Liver (tissue), 9 donors: ENCODE results near the gene PTGS2. TPM values are rescaled to one million over a fixed set of nuclear protein-coding genes. Genes with fewer than 3 reads are reported as not detected.

Experiments
- DNase-seq: peaks from one replicate; pipeline ENCODE4 v3.0.0-alpha.2; 2017; ENCODE audit warnings: low spot score
- H3K27ac ChIP-seq, 2 donors: one replicate each; pipeline ENCODE4 v1.7.0; 2013; ENCODE audit warnings: inconsistent platforms in 2 of 2, low read length in 2 of 2, control low read depth in 1 of 2, low read depth in 1 of 2, mild to moderate bottlenecking in 1 of 2
- H3K27me3 ChIP-seq, 4 donors: one replicate each; pipeline versions ENCODE4 v1.6.1 to v1.7.0; 2013; ENCODE audit warnings: low read length in 3 of 4, inconsistent platforms in 1 of 4, mild to moderate bottlenecking in 1 of 4, moderate library complexity in 1 of 4; ENCODE audit not compliant: control insufficient read depth in 4 of 4, insufficient read depth in 4 of 4
- H3K36me3 ChIP-seq, 4 donors: one replicate each; pipeline versions ENCODE4 v1.6.1 to v1.7.0; 2013; ENCODE audit warnings: low read length in 3 of 4, mild to moderate bottlenecking in 3 of 4, low read depth in 1 of 4, moderate library complexity in 1 of 4; ENCODE audit not compliant: control insufficient read depth in 4 of 4, insufficient read depth in 3 of 4
- H3K4me1 ChIP-seq, 4 donors: one replicate each; pipeline versions ENCODE4 v1.6.1 to v1.7.0; 2013; ENCODE audit warnings: low read length in 3 of 4, mild to moderate bottlenecking in 3 of 4, moderate library complexity in 1 of 4; ENCODE audit not compliant: control insufficient read depth in 4 of 4, insufficient read depth in 4 of 4
- H3K4me3 ChIP-seq, 3 donors: one replicate each; pipeline versions ENCODE4 v1.6.1 to v1.7.0; 2013; ENCODE audit warnings: low read length in 3 of 3, control low read depth in 1 of 3, low read depth in 1 of 3, mild to moderate bottlenecking in 1 of 3
- H3K9ac ChIP-seq, 2 donors: one replicate each; pipeline ENCODE4 v1.7.0; 2013; ENCODE audit warnings: low read length in 2 of 2, mild to moderate bottlenecking in 2 of 2, moderate library complexity in 2 of 2, control low read depth in 1 of 2, low read depth in 1 of 2
- H3K9me3 ChIP-seq, 4 donors: one replicate each; pipeline versions ENCODE4 v1.6.1 to v1.7.0; 2013; ENCODE audit warnings: low read length in 3 of 4; ENCODE audit not compliant: control insufficient read depth in 4 of 4
- ATF3 ChIP-seq: IDR thresholded peaks from 2 replicates; pipeline ENCODE4 v1.6.1; 2016; ENCODE audit warnings: antibody characterized with exemption
- CTCF ChIP-seq: fragments of 150-350 bp; IDR thresholded peaks from 2 replicates; pipeline ENCODE4 v1.5.1; 2017; ENCODE audit warnings: improper control_type of control experiment, low read depth, low read length; ENCODE audit not compliant: missing input control
- EGR1 ChIP-seq, 2 donors: IDR thresholded peaks; 2 replicates each; pipeline ENCODE4 v1.6.1; 2016 to 2018; ENCODE audit warnings: antibody characterized with exemption in 2 of 2, low read depth in 2 of 2
- FOXA1 ChIP-seq: IDR thresholded peaks from 2 replicates; pipeline ENCODE4 v1.6.1; 2016; ENCODE audit warnings: antibody characterized with exemption
- GABPA ChIP-seq, 2 donors: IDR thresholded peaks in 1 of 2; conservative IDR thresholded peaks in 1 of 2; 2 replicates each; pipeline ENCODE4 v1.6.1; 2016; ENCODE audit warnings: antibody characterized with exemption in 2 of 2, mild to moderate bottlenecking in 1 of 2, moderate library complexity in 1 of 2
- HNF4A ChIP-seq, 2 donors: conservative IDR thresholded peaks; 2 replicates each; pipeline ENCODE4 v1.6.1; 2016; ENCODE audit warnings: antibody characterized with exemption in 2 of 2, mild to moderate bottlenecking in 2 of 2
- HNF4G ChIP-seq: IDR thresholded peaks from 2 replicates; pipeline ENCODE4 v1.6.1; 2016; ENCODE audit warnings: antibody characterized with exemption
- JUND ChIP-seq, 2 donors: IDR thresholded peaks; 2 replicates each; pipeline ENCODE4 v1.6.1; 2016; ENCODE audit warnings: antibody characterized with exemption in 2 of 2
- MAX ChIP-seq: IDR thresholded peaks from 2 replicates; pipeline ENCODE4 v1.6.1; 2016; ENCODE audit warnings: antibody characterized with exemption
- NR2F2 ChIP-seq: IDR thresholded peaks from 2 replicates; pipeline ENCODE4 v1.6.1; 2016; ENCODE audit warnings: antibody characterized with exemption
- RAD21 ChIP-seq, 2 donors: IDR thresholded peaks; 2 replicates each; pipeline ENCODE4 v1.6.1; 2016; ENCODE audit warnings: antibody characterized with exemption in 2 of 2, mild to moderate bottlenecking in 2 of 2
- RXRA ChIP-seq, 2 donors: IDR thresholded peaks; 2 replicates each; pipeline ENCODE4 v1.6.1; 2017 to 2018; ENCODE audit warnings: antibody characterized with exemption in 2 of 2, mild to moderate bottlenecking in 1 of 2
- SP1 ChIP-seq: IDR thresholded peaks from 2 replicates; pipeline ENCODE4 v1.6.1; 2018; ENCODE audit warnings: antibody characterized with exemption, mild to moderate bottlenecking
- TAF1 ChIP-seq: conservative IDR thresholded peaks from 2 replicates; pipeline ENCODE4 v1.6.1; 2016; ENCODE audit warnings: antibody characterized with exemption, mild to moderate bottlenecking
- YY1 ChIP-seq: IDR thresholded peaks from 2 replicates; pipeline ENCODE4 v1.6.1; 2016; ENCODE audit warnings: antibody characterized with exemption, mild to moderate bottlenecking
- ZBTB33 ChIP-seq: IDR thresholded peaks from 2 replicates; pipeline ENCODE4 v1.6.1; 2016; ENCODE audit warnings: antibody characterized with exemption
- polyA plus RNA-seq, 2 donors: library from polyadenylated mRNA; stranded (reverse) in 1 of 2; unstranded in 1 of 2; fragments of 200-250 nt in 1 of 2; fragments of >200 nt in 1 of 2; fragmentation: Nextera tagmentation in 1 of 2; extraction: Ambion mirVana in 1 of 2; gene quantifications; one replicate each; pipeline versions ENCODE4 v1.2.1 to v1.2.3, GENCODE V29; 2013 to 2015
- total RNA-seq, 2 donors: library from RNA; depleted of rRNA; stranded (reverse); fragments of >200 nt; gene quantifications; one replicate each; pipeline ENCODE4 v1.2.3, GENCODE V29; 2014
- donor health status: healthy.
- donor health status: healthy.
- donor health status: healthy.
- donor health status: healthy.
- donor health status: healthy.

Gene PTGS2
- total and polyA plus RNA-seq, 4 donors, result 0.11 to 0.33 (median 0.29) TPM

GRCh38 chr1:186662752-186663151 lies 17.5 kb downstream of the PTGS2 start:
- Histone ChIP-seq H3K27ac (no peak overlapping the region), H3K9me3 (no peaks in the 10 kb centered on the region), H3K4me3 (no peak overlapping the region), H3K4me1 (no peaks in the 10 kb centered on the region), H3K27me3 (no peaks in the 10 kb centered on the region), H3K36me3 (no peaks in the 10 kb centered on the region), H3K9ac (no peak overlapping the region)
- TF ChIP-seq HNF4G, result no peak
- TF ChIP-seq HNF4A (conservative IDR thresholded peaks at IDR 0.05), result no peak
- TF ChIP-seq NR2F2, result no peak
- no peak for TF ChIP-seq YY1
- TF ChIP-seq SP1, result no peak
- TF ChIP-seq RXRA (IDR thresholded peaks at IDR 0.05), result no peak
- no peak for TF ChIP-seq TAF1
- no peak for TF ChIP-seq EGR1 (IDR thresholded peaks at IDR 0.05; ENCODE audit: low read depth in 2 of 2)
- no peak for DNase-seq

GRCh38 chr1:186659890-186660341 lies 20.3 kb downstream of the PTGS2 start:
- no peaks in the 10 kb centered on the region for H3K36me3 ChIP-seq
- H3K27me3 ChIP-seq, result no peaks in the 10 kb centered on the region
- H3K4me3 ChIP-seq, result no peak overlapping the region
- no peak overlapping the region for H3K27ac ChIP-seq
- no peaks in the 10 kb centered on the region for H3K9me3 ChIP-seq
- H3K4me1 ChIP-seq, result no peaks in the 10 kb centered on the region
- TF ChIP-seq GABPA (IDR thresholded peaks at IDR 0.05 in 1 of 2, conservative IDR thresholded peaks at IDR 0.05 in 1 of 2) (no peak), NR2F2 (no peak), SP1 (no peak), HNF4G (no peak)
- DNase-seq, result no peak
- no peak overlapping the region for H3K9ac ChIP-seq

GRCh38 chr1:186658999-186659398 lies 21.2 kb downstream of the PTGS2 start:
- Histone ChIP-seq H3K36me3 (no peaks in the 10 kb centered on the region), H3K27ac (no peak overlapping the region), H3K4me3 (no peak overlapping the region), H3K4me1 (no peaks in the 10 kb centered on the region), H3K27me3 (no peaks in the 10 kb centered on the region), H3K9ac (no peak overlapping the region), H3K9me3 (no peaks in the 10 kb centered on the region)
- no peak for TF ChIP-seq NR2F2
- TF ChIP-seq RAD21 (IDR thresholded peaks at IDR 0.05), result no peak
- TF ChIP-seq GABPA (IDR thresholded peaks at IDR 0.05 in 1 of 2, conservative IDR thresholded peaks at IDR 0.05 in 1 of 2), result no peak
- TF ChIP-seq YY1, result no peak
- no peak for TF ChIP-seq TAF1
- no peak for TF ChIP-seq EGR1 (IDR thresholded peaks at IDR 0.05; ENCODE audit: low read depth in 2 of 2)
- TF ChIP-seq ZBTB33, result no peak
- TF ChIP-seq FOXA1, result no peak
- no peak for TF ChIP-seq ATF3
- no peak for TF ChIP-seq CTCF
- TF ChIP-seq MAX, result no peak
- TF ChIP-seq SP1, result no peak
- TF ChIP-seq HNF4G, result no peak
- TF ChIP-seq RXRA (IDR thresholded peaks at IDR 0.05), result no peak
- no peak for TF ChIP-seq JUND (IDR thresholded peaks at IDR 0.05)
- no peak for DNase-seq
